Karpas-422 (cell line): Measurements from ENCODE around the gene KNG1. TPM values are rescaled to one million over a fixed set of nuclear protein-coding genes. Genes with fewer than 3 reads are reported as not detected.
A peak's percentile ranks its signal among the peaks of the same experiment; 100 is the strongest.

Experiments
- DNase-seq: peaks from one replicate; pipeline ENCODE4 v3.0.0-alpha.2; 2015
- H2AFZ ChIP-seq: fragments of 200-600 bp; sonication (generic); 2 replicates; pipeline ENCODE4 v1.6.1; 2014; ENCODE audit warnings: antibody characterized with exemption, low read length, mixed read lengths
- H3K27ac ChIP-seq: fragments of 200-600 bp; sonication (generic); 2 replicates; pipeline ENCODE4 v1.5.1; 2014; ENCODE audit warnings: mild to moderate bottlenecking, low read length, moderate library complexity
- H3K27me3 ChIP-seq: fragments of 200-600 bp; sonication (generic); 2 replicates; pipeline ENCODE4 v1.6.1; 2014; ENCODE audit warnings: low read length, mixed read lengths
- H3K36me3 ChIP-seq: fragments of 200-600 bp; sonication (generic); 2 replicates; pipeline ENCODE4 v1.6.1; 2014; ENCODE audit warnings: low read length, mixed read lengths; ENCODE audit not compliant: insufficient read depth
- H3K4me1 ChIP-seq: fragments of 200-600 bp; sonication (generic); 2 replicates; pipeline ENCODE4 v1.6.1; 2014; ENCODE audit warnings: mild to moderate bottlenecking, low read length, mixed read lengths
- H3K4me2 ChIP-seq: fragments of 200-600 bp; sonication (generic); 2 replicates; pipeline ENCODE4 v1.6.1; 2014; ENCODE audit warnings: low read length, low read depth, mild to moderate bottlenecking; ENCODE audit not compliant: poor library complexity, severe bottlenecking
- H3K4me3 ChIP-seq: fragments of 200-600 bp; sonication (generic); 2 replicates; pipeline ENCODE4 v1.5.1; 2014; ENCODE audit warnings: mild to moderate bottlenecking, antibody characterized with exemption, low read length, mixed read lengths
- H3K79me2 ChIP-seq: fragments of 200-600 bp; sonication (generic); 2 replicates; pipeline ENCODE4 v1.6.1; 2014; ENCODE audit warnings: mild to moderate bottlenecking, low read length, mixed read lengths
- H3K9ac ChIP-seq: fragments of 200-600 bp; sonication (generic); 2 replicates; pipeline ENCODE4 v1.6.0; 2014; ENCODE audit warnings: low read length
- H3K9me2 ChIP-seq: fragments of 200-600 bp; sonication (generic), shearing (Covaris generic); replicated peaks from 2 replicates; pipeline ENCODE4 v1.6.0; 2014; ENCODE audit warnings: mild to moderate bottlenecking, low read length, moderate library complexity; ENCODE audit not compliant: insufficient read depth
- H3K9me3 ChIP-seq: fragments of 300-700, 200-600 bp; sonication (generic); 2 replicates; pipeline ENCODE4 v1.6.1; 2014; ENCODE audit warnings: low read length, mixed read lengths
- H4K20me1 ChIP-seq: fragments of 200-600 bp; sonication (generic); 2 replicates; pipeline ENCODE4 v1.6.1; 2014; ENCODE audit warnings: mild to moderate bottlenecking, antibody characterized with exemption, low read length, low read depth; ENCODE audit not compliant: insufficient read depth
- total RNA-seq: library from RNA; depleted of rRNA; stranded (reverse); fragments of >200 nt; shearing (Covaris generic); gene quantifications from 2 replicates; pipeline ENCODE4 v1.2.3, GENCODE V29; 2014; ENCODE audit warnings: low replicate concordance

The KNG1 gene
- total RNA-seq, 1 experiment from 2014 or later = not detected

DNA sequence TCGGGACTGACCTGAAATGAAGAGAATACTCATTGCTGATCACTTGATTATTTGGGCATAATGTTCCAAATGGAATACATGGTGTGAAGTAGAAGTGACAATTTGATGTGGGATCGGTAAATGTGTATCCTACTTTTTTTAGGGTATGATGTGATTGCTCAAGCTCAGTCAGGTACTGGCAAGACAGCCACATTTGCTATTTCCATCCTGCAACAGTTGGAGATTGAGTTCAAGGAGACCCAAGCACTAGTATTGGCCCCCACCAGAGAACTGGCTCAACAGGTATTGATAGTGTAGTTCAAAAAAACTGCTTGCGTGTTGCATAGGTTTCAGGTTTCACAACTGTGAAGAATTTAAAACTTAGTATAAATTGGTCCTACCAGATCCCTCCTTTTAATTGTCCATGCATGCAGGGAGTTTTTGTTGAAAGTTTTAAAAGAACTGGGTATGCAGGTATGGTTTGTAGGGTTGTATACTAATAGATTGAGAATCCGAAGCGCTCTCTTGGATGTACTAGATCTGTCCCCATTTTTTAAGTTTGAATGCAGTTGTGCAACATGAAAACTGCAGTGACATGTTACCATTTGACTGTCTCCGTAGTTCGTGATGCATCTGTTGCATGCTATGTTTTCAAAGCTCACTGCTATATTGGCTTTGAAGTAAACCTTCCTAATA is 67.8 kb downstream of the KNG1 start:
- H3K4me3 ChIP-seq = peak overlapping the region; percentile 86
- H3K79me2 ChIP-seq = peaks cover 28% of the 10 kb centered on the region
- peaks cover 54% of the 10 kb centered on the region for H4K20me1 ChIP-seq
- H3K9ac ChIP-seq = peak overlapping the region; percentile 99
- peak overlapping the region; percentile 87 for H3K4me2 ChIP-seq
- peaks cover 46% of the 10 kb centered on the region for H3K4me1 ChIP-seq
- peaks cover 58% of the 10 kb centered on the region for H3K36me3 ChIP-seq
- DNase-seq = peak; percentile 56
- no peaks in the 10 kb centered on the region for H3K9me2 ChIP-seq
- no peaks in the 10 kb centered on the region for H3K27me3 ChIP-seq
- no peaks in the 10 kb centered on the region for H3K9me3 ChIP-seq
- no peak overlapping the region for H2AFZ ChIP-seq
- H3K27ac ChIP-seq = peak overlapping the region; percentile 97

DNA sequence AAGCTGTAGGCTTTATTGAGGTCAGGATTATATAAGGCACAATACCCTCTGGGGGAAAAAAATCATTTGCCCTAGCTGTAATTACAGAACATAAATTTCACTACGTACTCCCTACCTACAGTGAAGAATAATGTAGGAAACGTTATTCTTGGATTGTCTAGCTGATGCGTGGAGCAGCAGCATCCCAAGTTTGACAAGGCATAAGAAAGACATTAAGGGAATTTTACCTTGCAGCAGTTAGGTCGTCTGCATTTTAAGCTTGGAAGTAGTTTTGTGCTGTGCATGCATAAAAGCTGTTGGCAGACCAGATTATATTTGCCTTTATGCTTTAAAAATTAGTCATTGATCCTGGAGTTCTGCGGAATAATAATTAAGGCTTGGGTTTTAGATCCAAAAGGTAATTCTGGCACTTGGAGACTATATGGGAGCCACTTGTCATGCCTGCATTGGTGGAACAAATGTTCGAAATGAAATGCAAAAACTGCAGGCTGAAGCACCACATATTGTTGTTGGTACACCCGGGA is 68.4 kb downstream of the KNG1 start:
- peaks cover 28% of the 10 kb centered on the region for H3K79me2 ChIP-seq
- peak overlapping the region; percentile 97 for H3K27ac ChIP-seq
- H3K4me2 ChIP-seq = peak overlapping the region; percentile 87
- H3K9me3 ChIP-seq = no peaks in the 10 kb centered on the region
- peak overlapping the region; percentile 86 for H3K4me3 ChIP-seq
- H2AFZ ChIP-seq = no peak overlapping the region
- no peaks in the 10 kb centered on the region for H3K9me2 ChIP-seq
- H3K36me3 ChIP-seq = peaks cover 58% of the 10 kb centered on the region
- H4K20me1 ChIP-seq = peaks cover 54% of the 10 kb centered on the region
- H3K4me1 ChIP-seq = peaks cover 46% of the 10 kb centered on the region
- H3K27me3 ChIP-seq = no peaks in the 10 kb centered on the region
- DNase-seq = peak; percentile 57
- peak overlapping the region; percentile 99 for H3K9ac ChIP-seq

DNA sequence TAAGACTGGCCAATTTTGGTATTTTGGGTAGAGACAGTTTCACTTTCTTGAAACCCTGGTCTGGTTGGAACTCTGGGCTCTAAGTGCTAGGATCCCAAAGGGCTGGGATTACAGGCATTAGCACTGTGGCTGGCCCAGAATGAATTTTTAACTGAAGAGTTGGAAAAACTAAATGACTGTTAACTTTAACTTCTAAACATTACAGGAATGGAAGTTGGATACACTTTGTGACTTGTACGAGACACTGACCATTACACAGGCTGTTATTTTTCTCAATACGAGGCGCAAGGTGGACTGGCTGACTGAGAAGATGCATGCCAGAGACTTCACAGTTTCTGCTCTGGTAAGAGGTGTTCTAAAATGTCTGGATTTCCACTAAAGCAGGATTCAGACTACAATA is 69.8 kb downstream of the KNG1 start:
- Histone ChIP-seq H3K27me3 (no peaks in the 10 kb centered on the region), H3K9ac (peak overlapping the region; percentile 99; the same call in 1 of the 2 replicates), H2AFZ (no peak overlapping the region), H3K9me3 (no peaks in the 10 kb centered on the region), H3K4me1 (peaks cover 50% of the 10 kb centered on the region), H3K79me2 (peaks cover 28% of the 10 kb centered on the region), H3K4me2 (peak overlapping the region; percentile 87), H3K4me3 (peak overlapping the region; percentile 86), H3K9me2 (no peaks in the 10 kb centered on the region), H3K27ac (0 out of 2 replicates have a peak overlapping the region, but pooled peaks have one; percentile 97), H4K20me1 (peaks cover 54% of the 10 kb centered on the region), H3K36me3 (peaks cover 58% of the 10 kb centered on the region)
- peak; percentile 69 for DNase-seq

DNA sequence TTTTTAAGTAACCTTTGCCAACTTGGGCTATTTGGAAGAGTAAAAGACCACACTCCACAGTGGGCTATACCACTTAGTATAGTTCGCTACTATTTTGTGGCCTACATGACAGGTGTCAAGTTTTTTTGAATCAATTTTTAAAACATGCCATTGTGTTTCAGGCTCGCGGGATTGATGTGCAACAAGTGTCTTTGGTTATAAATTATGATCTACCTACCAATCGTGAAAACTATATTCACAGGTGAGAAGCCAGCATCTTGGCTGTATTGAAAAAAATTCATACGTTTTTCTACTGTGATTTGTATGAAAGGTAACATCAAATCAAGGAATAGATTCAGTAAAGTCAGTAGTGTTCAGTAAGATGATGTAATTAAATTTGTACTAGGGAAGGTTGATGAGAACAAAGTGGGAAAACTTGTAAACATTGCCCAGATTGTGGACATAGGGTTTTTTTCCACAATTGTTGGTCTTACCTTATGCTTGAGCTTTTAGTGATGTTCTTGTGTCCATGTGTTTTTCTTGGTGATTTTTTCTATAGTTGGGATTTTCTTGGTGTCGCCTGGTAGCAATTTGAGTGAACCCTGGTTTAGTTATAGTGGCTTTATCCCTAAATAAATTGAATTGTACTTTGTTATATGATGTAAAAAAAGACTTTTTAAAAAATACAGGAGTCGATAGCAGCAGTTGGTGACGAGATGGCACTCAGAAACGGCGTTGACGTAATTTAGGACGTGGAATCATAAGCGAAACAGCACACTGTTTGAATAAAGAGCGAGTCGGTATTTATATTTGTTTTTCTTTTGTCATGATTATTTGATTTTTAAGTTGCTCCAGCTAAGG is 70.7 kb downstream of the KNG1 start:
- Histone ChIP-seq H3K36me3 (peaks cover 64% of the 10 kb centered on the region), H3K9me3 (no peaks in the 10 kb centered on the region), H3K9me2 (no peaks in the 10 kb centered on the region), H3K4me2 (peak overlapping the region; percentile 87), H3K4me3 (no peak overlapping the region), H3K9ac (no peak overlapping the region), H2AFZ (no peak overlapping the region), H3K27ac (no peak overlapping the region), H4K20me1 (peaks cover 54% of the 10 kb centered on the region), H3K4me1 (peaks cover 49% of the 10 kb centered on the region), H3K27me3 (no peaks in the 10 kb centered on the region), H3K79me2 (peaks cover 26% of the 10 kb centered on the region)
- peak; percentile 70 for DNase-seq

DNA sequence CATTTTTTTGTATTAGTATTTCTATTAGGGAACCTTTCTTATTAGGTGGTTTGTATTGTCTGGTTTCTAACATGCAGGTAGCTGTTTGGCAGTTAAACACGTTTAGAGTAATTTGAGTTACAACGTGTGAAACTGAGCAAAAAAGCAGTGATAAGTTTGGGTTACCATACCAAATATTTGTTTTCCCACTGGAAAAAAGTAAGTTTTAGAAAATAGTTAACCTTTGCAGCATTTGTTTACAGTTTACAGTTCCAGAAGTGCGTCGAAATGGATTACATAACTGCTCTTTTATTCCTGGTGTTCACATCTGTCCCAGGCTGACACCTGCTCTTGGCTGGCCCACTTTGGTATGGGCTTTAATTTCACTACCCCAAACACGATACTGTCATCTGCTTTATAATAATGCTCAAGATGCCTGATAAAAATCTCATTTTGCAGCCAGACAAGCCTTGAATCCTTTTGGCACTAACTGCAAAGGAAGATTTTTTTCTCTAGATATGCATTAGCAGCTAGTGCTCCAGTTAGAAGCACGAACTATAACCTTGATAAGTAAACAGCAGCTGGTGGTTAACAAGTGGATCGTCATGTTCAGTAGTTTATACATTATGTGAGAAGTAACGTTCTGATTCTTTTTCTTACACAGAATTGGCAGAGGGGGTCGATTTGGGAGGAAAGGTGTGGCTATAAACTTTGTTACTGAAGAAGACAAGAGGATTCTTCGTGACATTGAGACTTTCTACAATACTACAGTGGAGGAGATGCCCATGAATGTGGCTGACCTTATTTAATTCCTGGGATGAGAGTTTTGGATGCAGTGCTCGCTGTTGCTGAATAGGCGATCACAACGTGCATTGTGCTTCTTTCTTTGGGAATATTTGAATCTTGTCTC is 71.6 kb downstream of the KNG1 start:
- H3K9ac ChIP-seq = no peak overlapping the region
- H3K36me3 ChIP-seq = peaks cover 62% of the 10 kb centered on the region
- peaks cover 52% of the 10 kb centered on the region for H4K20me1 ChIP-seq
- H3K27ac ChIP-seq = no peak overlapping the region
- peak overlapping the region; percentile 1 for H3K4me2 ChIP-seq
- peak; percentile 75 for DNase-seq
- H3K9me3 ChIP-seq = no peaks in the 10 kb centered on the region
- no peak overlapping the region for H3K4me3 ChIP-seq
- H2AFZ ChIP-seq = no peak overlapping the region
- peaks cover 21% of the 10 kb centered on the region for H3K79me2 ChIP-seq
- H3K27me3 ChIP-seq = no peaks in the 10 kb centered on the region
- H3K9me2 ChIP-seq = no peaks in the 10 kb centered on the region
- H3K4me1 ChIP-seq = peaks cover 49% of the 10 kb centered on the region

DNA sequence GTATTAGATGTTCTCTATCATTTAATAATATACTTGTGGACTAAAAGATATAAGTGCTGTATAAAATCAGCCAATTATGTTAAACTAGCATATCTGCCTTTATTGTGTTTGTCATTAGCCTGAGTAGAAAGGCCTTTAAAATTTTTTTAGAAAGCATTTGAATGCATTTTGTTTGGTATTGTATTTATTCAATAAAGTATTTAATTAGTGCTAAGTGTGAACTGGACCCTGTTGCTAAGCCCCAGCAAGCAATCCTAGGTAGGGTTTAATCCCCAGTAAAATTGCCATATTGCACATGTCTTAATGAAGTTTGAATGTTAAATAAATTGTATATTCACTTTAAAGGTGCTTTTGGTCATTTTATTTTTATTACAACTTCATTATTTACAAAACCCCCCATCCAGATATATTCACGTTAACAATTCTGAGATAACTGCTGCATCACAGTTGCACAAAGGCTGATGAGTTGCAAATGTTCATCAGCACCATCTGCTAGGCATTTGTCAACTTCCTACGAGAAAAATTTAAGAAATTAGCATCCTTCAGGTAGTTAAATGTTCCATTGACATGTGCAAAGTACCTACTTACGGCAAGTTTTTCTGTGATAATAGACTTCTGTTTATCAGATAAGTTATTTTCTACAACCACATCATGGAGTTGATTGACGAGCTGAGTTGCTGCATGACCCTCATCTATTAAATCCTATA is 72.5 kb downstream of the KNG1 start:
- H2AFZ ChIP-seq = no peak overlapping the region
- no peaks in the 10 kb centered on the region for H3K9me3 ChIP-seq
- H3K36me3 ChIP-seq = peaks cover 61% of the 10 kb centered on the region
- no peaks in the 10 kb centered on the region for H3K9me2 ChIP-seq
- peaks cover 42% of the 10 kb centered on the region for H4K20me1 ChIP-seq
- peaks cover 45% of the 10 kb centered on the region for H3K4me1 ChIP-seq
- H3K27ac ChIP-seq = peak overlapping the region; percentile 31
- peaks cover 11% of the 10 kb centered on the region for H3K79me2 ChIP-seq
- DNase-seq = peak; percentile 87
- H3K27me3 ChIP-seq = no peaks in the 10 kb centered on the region
- H3K9ac ChIP-seq = no peak overlapping the region
- H3K4me2 ChIP-seq = no peak overlapping the region
- no peak overlapping the region for H3K4me3 ChIP-seq

DNA sequence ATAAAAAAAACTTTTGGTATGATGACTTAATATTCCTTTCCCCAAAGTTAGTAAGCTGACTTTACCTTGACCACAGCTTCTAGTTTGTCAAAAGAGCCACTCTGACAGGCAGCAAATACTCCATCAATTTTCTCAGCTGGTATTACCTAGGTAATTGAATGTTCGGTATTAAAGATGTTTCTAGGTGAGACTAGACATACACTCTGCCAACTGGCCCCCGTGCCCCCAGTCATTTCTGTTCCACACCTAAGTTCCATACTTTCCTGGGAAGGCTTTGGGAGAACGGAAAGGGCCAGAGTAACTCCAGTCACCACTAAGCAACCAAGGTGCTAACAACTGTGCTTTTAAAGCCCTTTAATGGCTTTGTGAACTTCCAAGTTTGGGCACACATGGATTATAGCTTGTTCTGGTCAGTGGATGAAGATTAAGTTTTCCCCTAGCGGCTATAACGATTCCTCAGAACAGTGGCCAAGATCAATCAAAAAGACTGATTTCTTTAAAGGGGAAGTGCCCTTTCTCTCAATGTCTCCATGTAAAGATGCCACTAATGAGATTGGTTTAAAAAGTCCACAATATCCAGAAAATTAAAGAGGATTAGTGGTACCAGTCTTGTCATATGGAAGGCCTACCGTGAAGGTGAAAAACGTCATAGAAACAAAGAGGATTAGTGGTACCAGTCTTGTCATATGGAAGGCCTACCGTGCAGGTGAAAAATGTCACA is 73.3 kb downstream of the KNG1 start:
- Histone ChIP-seq H3K9me3 (no peaks in the 10 kb centered on the region), H3K9me2 (no peaks in the 10 kb centered on the region), H4K20me1 (peaks cover 35% of the 10 kb centered on the region), H3K79me2 (peaks cover 4% of the 10 kb centered on the region), H2AFZ (no peak overlapping the region), H3K36me3 (peaks cover 59% of the 10 kb centered on the region), H3K4me1 (peaks cover 37% of the 10 kb centered on the region), H3K27me3 (no peaks in the 10 kb centered on the region), H3K9ac (no peak overlapping the region), H3K4me3 (no peak overlapping the region), H3K27ac (peak overlapping the region; percentile 31), H3K4me2 (no peak overlapping the region)
- peak; percentile 88 for DNase-seq
